PFSK-1 (cell line): Measurements from ENCODE around the gene TMTC2.

Experiments
- FOXP2 ChIP-seq: optimal IDR thresholded peaks from 2 replicates; pipeline ENCODE3; 2011; ENCODE audit warnings: borderline replicate concordance, control low read depth, inconsistent platforms; ENCODE audit not compliant: insufficient read depth; ENCODE audit errors: extremely low read length, extremely low read depth
- POLR2AphosphoS5 ChIP-seq: IDR thresholded peaks from 2 replicates; pipeline ENCODE4 v1.6.1; 2012; ENCODE audit warnings: low read depth, mild to moderate bottlenecking, control low read depth, low read length, moderate library complexity
- REST ChIP-seq, 2 experiments: IDR thresholded peaks; 2 replicates each; pipeline versions ENCODE4 v1.6.1 to v1.8.0; 2011 to 2012; ENCODE audit warnings: low read depth in 2 of 2, low read length in 2 of 2, control low read depth in 1 of 2, inconsistent platforms in 1 of 2, mild to moderate bottlenecking in 1 of 2, moderate library complexity in 1 of 2; ENCODE audit not compliant: insufficient read depth in 1 of 2
- SIN3A ChIP-seq: IDR thresholded peaks from 2 replicates; pipeline ENCODE4 v1.6.1; 2012; ENCODE audit warnings: mild to moderate bottlenecking, low read length, moderate library complexity, borderline replicate concordance; ENCODE audit not compliant: insufficient read depth
- TAF1 ChIP-seq: IDR thresholded peaks from 2 replicates; pipeline ENCODE4 v1.6.1; 2012; ENCODE audit warnings: low read length, control low read depth, borderline replicate concordance; ENCODE audit not compliant: insufficient read depth

Gene TMTC2

DNA sequence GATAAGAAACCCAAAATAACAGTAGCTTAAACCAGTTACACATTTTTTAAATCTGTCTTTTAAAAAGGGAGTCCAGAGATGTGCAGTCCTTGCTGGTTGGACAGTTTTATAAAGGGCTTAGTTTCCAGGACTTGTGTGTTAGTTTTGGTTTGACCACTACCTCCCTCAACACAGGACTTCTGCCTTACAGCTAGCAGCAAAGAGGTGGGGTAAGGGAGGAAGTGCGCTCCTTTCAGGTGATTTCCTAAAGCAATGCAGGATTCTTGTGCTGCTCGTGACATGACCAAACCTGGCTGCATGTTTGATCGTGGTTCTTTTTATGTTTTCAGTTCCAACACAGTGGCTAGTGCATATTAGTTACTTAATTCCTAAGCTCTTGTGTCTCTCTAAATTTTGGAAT, 266.2 kb downstream of the TMTC2 start:
- TF ChIP-seq REST (IDR thresholded peaks at IDR 0.05; ENCODE audit: insufficient read depth in 1 of 2, low read depth in 2 of 2, low read length in 2 of 2) (no peak), FOXP2 (no peak), POLR2AphosphoS5 (no peak), SIN3A (no peak), TAF1 (no peak)

DNA sequence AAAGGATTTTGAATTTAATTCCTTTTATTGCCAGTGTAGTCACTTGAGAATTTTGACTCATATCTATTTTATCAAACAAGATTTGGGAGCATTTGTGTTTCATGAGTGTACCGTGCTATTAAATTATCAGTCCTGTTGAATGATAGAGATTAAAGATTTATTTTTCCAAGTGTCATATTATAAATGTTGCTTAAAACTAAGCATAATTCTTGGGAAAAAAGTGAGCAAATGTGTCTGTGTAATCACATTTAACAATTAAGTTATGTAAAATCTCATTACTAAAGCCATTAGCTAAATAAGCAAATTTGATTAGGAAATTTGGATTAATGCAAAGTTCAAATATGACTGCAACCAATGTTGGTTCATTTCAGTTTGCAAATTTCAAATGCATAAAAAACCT, 266.7 kb downstream of the TMTC2 start:
- TF ChIP-seq SIN3A, result no peak
- no peak for TF ChIP-seq FOXP2
- no peak for TF ChIP-seq REST (IDR thresholded peaks at IDR 0.05; ENCODE audit: insufficient read depth in 1 of 2, low read depth in 2 of 2, low read length in 2 of 2)
- no peak for TF ChIP-seq TAF1
- no peak for TF ChIP-seq POLR2AphosphoS5

DNA sequence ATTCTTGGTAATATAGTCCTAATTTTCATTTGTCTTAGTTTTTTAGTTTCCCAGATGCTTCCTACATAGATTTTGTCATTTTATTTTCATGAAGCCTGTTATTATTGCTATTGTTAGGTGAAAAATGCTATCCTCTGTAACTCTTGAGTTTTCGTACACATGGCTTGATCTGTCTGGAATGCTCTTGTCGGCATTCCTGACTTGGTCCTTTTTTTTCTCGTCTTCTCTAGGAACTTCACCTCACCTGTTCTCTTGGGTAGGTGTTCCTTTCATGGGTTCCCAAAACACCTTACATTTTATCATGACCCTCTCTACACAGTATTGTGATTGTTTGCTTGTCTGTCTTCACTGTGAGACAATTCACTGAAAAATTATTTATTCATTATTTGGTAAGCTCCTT, 267.4 kb downstream of the TMTC2 start:
- TF ChIP-seq FOXP2 (no peak), TAF1 (no peak), REST (IDR thresholded peaks at IDR 0.05; ENCODE audit: insufficient read depth in 1 of 2, low read depth in 2 of 2, low read length in 2 of 2) (no peak), SIN3A (no peak), POLR2AphosphoS5 (no peak)

DNA sequence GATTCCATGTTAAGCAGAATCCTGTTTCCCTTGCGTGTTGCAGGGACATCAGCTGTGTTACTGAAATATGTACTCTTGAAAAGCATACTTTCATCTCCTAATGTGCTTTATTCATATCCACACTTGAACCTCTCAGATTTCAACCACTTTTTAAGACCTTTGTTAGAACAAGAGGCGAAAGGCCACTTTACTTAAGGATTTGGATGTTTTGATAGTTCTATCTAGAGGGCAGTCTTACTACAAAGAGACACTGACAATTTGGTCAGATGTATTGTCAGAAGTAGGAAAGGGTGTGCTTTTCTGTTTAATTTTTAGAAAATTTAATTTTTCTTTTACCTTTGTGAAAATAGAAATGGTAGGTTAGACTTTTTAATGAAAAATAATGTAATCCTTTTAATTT, 267.9 kb downstream of the TMTC2 start:
- TF ChIP-seq REST (IDR thresholded peaks at IDR 0.05; ENCODE audit: insufficient read depth in 1 of 2, low read depth in 2 of 2, low read length in 2 of 2) (no peak), FOXP2 (no peak), TAF1 (no peak), POLR2AphosphoS5 (no peak), SIN3A (no peak)

- TF ChIP-seq TAF1 (no peak), REST (IDR thresholded peaks at IDR 0.05; ENCODE audit: insufficient read depth in 1 of 2, low read depth in 2 of 2, low read length in 2 of 2) (no peak), FOXP2 (no peak), POLR2AphosphoS5 (no peak), SIN3A (no peak)
These were observed 268.3 kb downstream of the TMTC2 start for GRCh38 chr12:82955043-82955442.
